GM23248 (cell line): ENCODE results near the gene HSPG2. TPM values are rescaled to one million over a fixed set of nuclear protein-coding genes. Genes with fewer than 3 reads are reported as not detected.

Source experiments
- DNase-seq: peaks from one replicate; pipeline ENCODE4 v3.0.0-alpha.2; 2015
- H2AFZ ChIP-seq: fragments of 200-600 bp; sonication (generic); 2 replicates; pipeline ENCODE4 v1.6.1; 2016; ENCODE audit warnings: antibody characterized with exemption
- H3F3A ChIP-seq: fragments of 200-600 bp; sonication (generic); 2 replicates; pipeline ENCODE4 v1.6.1; 2016; ENCODE audit warnings: mild to moderate bottlenecking, antibody characterized with exemption, mixed run types; ENCODE audit not compliant: insufficient read depth
- H3K27ac ChIP-seq: fragments of 200-600 bp; sonication (generic); 2 replicates; pipeline ENCODE4 v1.5.1; 2016; ENCODE audit warnings: mild to moderate bottlenecking
- H3K27me3 ChIP-seq: fragments of 200-600 bp; sonication (generic); replicated peaks from 2 replicates; pipeline ENCODE4 v1.6.1; 2016; ENCODE audit warnings: mild to moderate bottlenecking; ENCODE audit not compliant: insufficient read depth
- H3K36me3 ChIP-seq: fragments of 200-600 bp; sonication (generic); 2 replicates; pipeline ENCODE4 v1.6.1; 2016; ENCODE audit warnings: low read depth, mild to moderate bottlenecking
- H3K4me1 ChIP-seq: fragments of 200-600 bp; sonication (generic); 2 replicates; pipeline ENCODE4 v1.6.1; 2016; ENCODE audit warnings: mild to moderate bottlenecking; ENCODE audit not compliant: insufficient read depth
- H3K4me2 ChIP-seq: fragments of 200-600 bp; sonication (generic); one replicate; pipeline ENCODE4 v1.6.1; 2016; ENCODE audit warnings: mild to moderate bottlenecking; ENCODE audit not compliant: unreplicated experiment
- H3K4me3 ChIP-seq: fragments of 200-600 bp; sonication (generic); 2 replicates; pipeline ENCODE4 v1.5.1; 2016; ENCODE audit warnings: mild to moderate bottlenecking
- H3K79me2 ChIP-seq: fragments of 200-600 bp; sonication (generic); 2 replicates; pipeline ENCODE4 v1.6.1; 2016; ENCODE audit warnings: mild to moderate bottlenecking; ENCODE audit not compliant: insufficient read depth
- H3K9ac ChIP-seq: fragments of 200-600 bp; sonication (generic); 2 replicates; pipeline ENCODE4 v1.6.1; 2016; ENCODE audit warnings: mild to moderate bottlenecking
- H3K9me2 ChIP-seq: fragments of 200-600 bp; sonication (generic); 2 replicates; pipeline ENCODE4 v1.6.1; 2016; ENCODE audit warnings: mixed run types, mild to moderate bottlenecking, moderate library complexity; ENCODE audit not compliant: insufficient read depth
- H3K9me3 ChIP-seq: fragments of 200-600 bp; sonication (generic); one replicate; pipeline ENCODE4 v1.6.1; 2017; ENCODE audit warnings: low read depth
- H4K20me1 ChIP-seq: fragments of 200-600 bp; sonication (generic); 2 replicates; pipeline ENCODE4 v1.6.0; 2016; ENCODE audit not compliant: insufficient read depth
- EZH2 ChIP-seq: fragments of 200-600 bp; sonication (generic); IDR thresholded peaks from 2 replicates; pipeline ENCODE4 v1.6.1; 2018; ENCODE audit warnings: antibody characterized with exemption, mild to moderate bottlenecking; ENCODE audit not compliant: insufficient read depth, poor library complexity, severe bottlenecking
- EZH2phosphoT487 ChIP-seq: fragments of 200-600 bp; sonication (generic); IDR thresholded peaks from 2 replicates; pipeline ENCODE4 v1.6.1; 2018; ENCODE audit warnings: antibody characterized with exemption, moderate library complexity, mild to moderate bottlenecking, low read depth; ENCODE audit not compliant: insufficient read depth
- WGBS, 2 experiments: methylation state at CpG; one replicate each; pipeline ENCODE4 v1.1.6; 2015 to 2017; ENCODE audit warnings: low lambda C conversion rate in 2 of 2, low coverage in 1 of 2; ENCODE audit errors: missing lambda C conversion rate in 2 of 2; 5-methylcytosine and 5-hydroxymethylcytosine counted together
- in situ Hi-C: fragments of 300-500 bp; cut with MboI; formaldehyde crosslinking; loops from 2 replicates; pipeline ENCODE4 v1.15.0; 2020
- polyA plus RNA-seq: library from polyadenylated mRNA; unstranded; fragments of >200 nt; fragmentation: Nextera tagmentation; extraction: Ambion mirVana; gene quantifications from 2 replicates; pipeline ENCODE4 v1.2.1, GENCODE V29; 2016
- total RNA-seq: library from RNA; depleted of rRNA; stranded (reverse); fragments of >200 nt; shearing (Covaris generic); gene quantifications from 2 replicates; pipeline ENCODE4 v1.2.3, GENCODE V29; 2014

Gene HSPG2
- total and polyA plus RNA-seq, 2 experiments from 2014 or later, result 123 to 407 TPM

DNA sequence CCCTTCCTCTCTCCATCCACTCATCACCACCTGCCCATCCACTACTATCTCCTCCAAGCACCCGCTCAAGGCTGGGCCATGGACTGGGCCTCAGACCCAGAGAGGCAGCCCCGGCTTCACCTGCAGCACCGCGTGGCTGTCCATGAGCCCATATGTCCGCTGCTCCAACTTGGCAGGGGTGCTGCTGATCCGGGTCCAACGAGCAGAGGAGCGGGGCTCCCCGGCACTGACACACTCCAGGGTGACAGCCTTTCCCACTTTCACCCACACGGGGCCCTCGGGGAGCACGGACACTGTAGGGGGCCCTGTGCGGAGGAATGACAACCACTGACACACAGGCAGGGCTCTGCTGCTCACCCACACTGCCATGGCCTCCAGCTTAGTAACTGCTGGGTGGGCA, 96.1 kb downstream of the HSPG2 start:
- Histone ChIP-seq H3K9me3 (no peaks in the 10 kb centered on the region), H2AFZ (no peak overlapping the region), H3K79me2 (no peaks in the 10 kb centered on the region), H3K4me1 (no peaks in the 10 kb centered on the region), H3K9ac (no peak overlapping the region), H4K20me1 (no peaks in the 10 kb centered on the region), H3K4me3 (no peak overlapping the region), H3F3A (0 out of 2 replicates have a peak, but pooled peaks cover 8% of the 10 kb centered on the region), H3K9me2 (no peaks in the 10 kb centered on the region), H3K27ac (no peak overlapping the region), H3K4me2 (no peak overlapping the region), H3K27me3 (no peaks in the 10 kb centered on the region), H3K36me3 (peaks cover 52% of the 10 kb centered on the region)
- in situ Hi-C loops, result no loop called here
- WGBS, 2 experiments, result 94 to 95% methylated on average over 12 to 13 of the region's 13 CpGs
- TF ChIP-seq EZH2phosphoT487 (no peak), EZH2 (no peak)
- no peak for DNase-seq

DNA sequence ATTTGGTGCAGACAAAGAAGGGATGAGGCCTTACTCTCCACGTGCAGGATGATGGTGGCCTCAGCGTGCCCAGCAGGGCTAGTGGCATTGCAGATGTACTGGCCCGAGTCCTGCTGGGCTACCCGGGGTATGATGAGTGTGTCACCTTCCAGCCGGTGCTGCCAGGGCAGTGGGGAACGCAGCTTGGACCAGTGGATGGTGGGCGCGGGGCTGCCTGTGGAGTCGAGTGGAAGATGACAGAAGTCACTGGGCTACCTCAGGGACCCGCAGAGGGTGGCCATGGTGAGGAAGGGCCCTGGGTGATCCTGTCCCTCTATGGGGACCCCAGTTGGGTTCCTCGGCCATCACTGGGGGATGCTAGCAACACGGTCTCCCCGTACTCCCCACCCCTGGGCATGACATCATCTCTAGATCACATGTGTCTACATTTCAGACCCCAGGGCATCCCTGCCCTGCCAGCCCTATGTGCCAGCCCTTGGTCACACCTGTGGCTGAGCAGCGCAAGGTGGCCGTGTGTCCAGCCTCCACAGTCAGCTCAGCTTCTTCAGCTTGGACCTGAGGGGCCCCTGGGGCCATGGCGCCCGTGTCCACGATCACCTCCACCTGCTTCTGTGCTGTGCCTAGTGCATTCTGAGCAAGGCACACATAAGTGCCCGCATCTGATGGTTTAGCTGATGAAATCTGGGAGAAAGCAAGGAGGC, 97.6 kb downstream of the HSPG2 start:
- peaks cover 53% of the 10 kb centered on the region for H3K36me3 ChIP-seq
- TF ChIP-seq EZH2 (no peak), EZH2phosphoT487 (no peak)
- no peaks in the 10 kb centered on the region for H3K9me3 ChIP-seq
- H3F3A ChIP-seq, result 0 out of 2 replicates have a peak, but pooled peaks cover 4% of the 10 kb centered on the region
- no peak overlapping the region for H3K27ac ChIP-seq
- in situ Hi-C loops, result no loop called here
- H3K4me3 ChIP-seq, result no peak overlapping the region
- DNase-seq, result no peak
- no peaks in the 10 kb centered on the region for H3K27me3 ChIP-seq
- WGBS, 2 experiments, result 91 to 92% methylated on average over 19 of the region's 19 CpGs
- H2AFZ ChIP-seq, result no peak overlapping the region
- no peaks in the 10 kb centered on the region for H3K79me2 ChIP-seq
- H3K4me1 ChIP-seq, result no peaks in the 10 kb centered on the region
- 0 out of 2 replicates have a peak, but pooled peaks cover 3% of the 10 kb centered on the region for H4K20me1 ChIP-seq
- no peak overlapping the region for H3K4me2 ChIP-seq
- H3K9ac ChIP-seq, result no peak overlapping the region
- H3K9me2 ChIP-seq, result no peaks in the 10 kb centered on the region

DNA sequence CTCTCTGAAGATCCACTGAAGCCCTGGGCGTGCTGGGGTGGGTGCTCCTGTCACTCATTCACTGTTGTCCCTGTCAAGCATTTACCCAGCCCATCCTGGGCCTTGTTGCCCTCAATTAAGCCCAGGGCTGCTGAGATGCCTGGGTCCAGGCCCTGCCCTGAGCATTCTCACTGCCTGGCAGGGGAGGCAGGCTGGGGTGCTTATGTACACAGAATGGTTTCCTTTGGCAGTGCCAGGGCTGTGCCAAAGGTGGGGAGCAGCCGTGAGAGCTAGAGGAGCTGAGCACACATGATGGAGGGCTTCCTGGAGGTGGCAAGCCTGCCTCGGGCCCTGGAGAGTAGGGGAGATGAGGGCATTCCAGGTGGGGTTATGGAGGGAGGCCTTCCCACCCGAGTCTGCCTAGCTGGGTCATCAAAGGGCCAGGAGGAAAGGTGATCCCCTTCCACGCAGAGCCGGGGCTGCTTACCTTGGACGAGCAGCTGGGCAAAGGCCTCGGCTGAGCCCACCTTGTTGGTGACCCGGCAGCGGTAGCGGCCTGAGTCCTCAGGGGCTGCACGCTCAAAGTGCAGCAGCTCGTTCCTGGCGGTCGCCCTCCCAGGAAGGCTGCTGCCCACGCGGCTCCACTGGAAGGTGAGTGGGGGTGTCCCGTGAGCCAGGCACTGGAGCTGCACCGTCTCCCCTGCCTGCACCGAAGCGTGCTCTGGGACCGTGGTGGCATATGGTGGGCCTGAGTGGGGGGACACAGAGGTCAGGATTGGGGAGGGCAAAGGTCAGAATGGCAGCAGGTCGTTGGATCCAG, 98.6 kb downstream of the HSPG2 start:
- no peaks in the 10 kb centered on the region for H3K9me3 ChIP-seq
- in situ Hi-C loops, result no loop called here
- 0 out of 2 replicates have a peak, but pooled peaks cover 3% of the 10 kb centered on the region for H4K20me1 ChIP-seq
- H3F3A ChIP-seq, result 0 out of 2 replicates have a peak, but pooled peaks cover 6% of the 10 kb centered on the region
- no peaks in the 10 kb centered on the region for H3K9me2 ChIP-seq
- H3K36me3 ChIP-seq, result peaks cover 56% of the 10 kb centered on the region
- H3K4me2 ChIP-seq, result no peak overlapping the region
- no peak overlapping the region for H3K9ac ChIP-seq
- no peak overlapping the region for H3K4me3 ChIP-seq
- 85 to 89% methylated on average over 21 to 23 of the region's 23 CpGs for WGBS, 2 experiments
- TF ChIP-seq EZH2 (no peak), EZH2phosphoT487 (no peak)
- DNase-seq, result no peak
- no peak overlapping the region for H3K27ac ChIP-seq
- no peaks in the 10 kb centered on the region for H3K79me2 ChIP-seq
- no peaks in the 10 kb centered on the region for H3K27me3 ChIP-seq
- H2AFZ ChIP-seq, result no peak overlapping the region
- no peaks in the 10 kb centered on the region for H3K4me1 ChIP-seq

DNA sequence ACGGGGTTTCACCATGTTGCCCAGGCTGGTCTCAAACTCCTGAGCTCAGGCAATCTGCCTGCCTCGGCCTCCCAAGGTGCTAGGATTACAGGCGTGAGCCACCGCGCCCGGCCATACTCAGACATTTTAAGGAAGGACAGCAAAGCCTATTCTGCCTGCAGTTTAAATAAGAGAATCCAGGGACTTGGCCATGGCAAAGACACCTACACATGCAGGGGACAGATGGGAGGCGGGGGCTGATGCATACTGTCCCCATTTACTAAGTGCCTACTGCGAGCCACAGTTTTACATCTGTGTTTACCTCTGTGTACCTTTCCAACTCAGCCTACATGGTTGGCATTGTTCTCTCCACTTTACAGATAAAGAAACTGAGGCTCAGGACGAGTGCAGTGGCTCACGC, 99.6 kb downstream of the HSPG2 start:
- Histone ChIP-seq H3K79me2 (no peaks in the 10 kb centered on the region), H3K36me3 (peaks cover 48% of the 10 kb centered on the region), H3F3A (peaks cover 9% of the 10 kb centered on the region; the same call in 1 of the 2 replicates), H3K9me2 (no peaks in the 10 kb centered on the region), H3K27me3 (no peaks in the 10 kb centered on the region), H3K4me3 (no peak overlapping the region), H3K4me1 (no peaks in the 10 kb centered on the region), H2AFZ (no peak overlapping the region), H3K4me2 (no peak overlapping the region), H3K9ac (no peak overlapping the region), H4K20me1 (0 out of 2 replicates have a peak, but pooled peaks cover 3% of the 10 kb centered on the region), H3K27ac (no peak overlapping the region), H3K9me3 (no peaks in the 10 kb centered on the region)
- in situ Hi-C loops, result no loop called here
- TF ChIP-seq EZH2 (no peak), EZH2phosphoT487 (no peak)
- DNase-seq, result no peak
- 95 to 97% methylated on average over 10 of the region's 10 CpGs for WGBS, 2 experiments
